Small intestine (tissue), 7 donors: ENCODE measurements around the gene CSF2. TPM values are rescaled to one million over a fixed set of nuclear protein-coding genes. Genes with fewer than 3 reads are reported as not detected.

Experiments used
- DNase-seq, 2 donors: peaks; one replicate each; pipeline versions ENCODE4 v3.0.0 to v3.0.0-alpha.2; 2013
- FAIRE-seq: peaks from 2 replicates; lab custom pipeline; 2012; peaks lifted over from hg19 to GRCh38; lab: Jason Lieb, UNC
- H3K27ac ChIP-seq, 3 donors: one replicate each; pipeline ENCODE4 v1.5.1; 2013; ENCODE audit warnings: low read length in 2 of 3, mild to moderate bottlenecking in 2 of 3, control low read depth in 1 of 3, inconsistent platforms in 1 of 3, low read depth in 1 of 3, moderate library complexity in 1 of 3
- H3K27me3 ChIP-seq, 3 donors: one replicate each; pipeline ENCODE4 v1.6.1; 2013; ENCODE audit warnings: low read length in 3 of 3, inconsistent platforms in 1 of 3; ENCODE audit not compliant: control insufficient read depth in 3 of 3, insufficient read depth in 3 of 3
- H3K36me3 ChIP-seq, 3 donors: one replicate each; pipeline ENCODE4 v1.6.1; 2013; ENCODE audit warnings: low read length in 3 of 3, inconsistent platforms in 1 of 3, low read depth in 1 of 3, mild to moderate bottlenecking in 1 of 3, moderate library complexity in 1 of 3; ENCODE audit not compliant: control insufficient read depth in 3 of 3, insufficient read depth in 2 of 3
- H3K4me1 ChIP-seq, 3 donors: one replicate each; pipeline ENCODE4 v1.6.1; 2013; ENCODE audit warnings: low read length in 2 of 3, inconsistent platforms in 1 of 3, low read depth in 1 of 3, mild to moderate bottlenecking in 1 of 3, moderate library complexity in 1 of 3; ENCODE audit not compliant: control insufficient read depth in 3 of 3, insufficient read depth in 2 of 3
- H3K4me3 ChIP-seq, 3 donors: one replicate each; pipeline ENCODE4 v1.5.1; 2013; ENCODE audit warnings: low read length in 3 of 3, control low read depth in 1 of 3, inconsistent platforms in 1 of 3, low read depth in 1 of 3, mild to moderate bottlenecking in 1 of 3, moderate library complexity in 1 of 3
- H3K9me3 ChIP-seq, 2 donors: one replicate each; pipeline ENCODE4 v1.6.1; 2013; ENCODE audit warnings: low read depth in 1 of 2, low read length in 1 of 2; ENCODE audit not compliant: control insufficient read depth in 2 of 2, insufficient read depth in 1 of 2
- WGBS, 3 donors: extraction: QIAGEN DNeasy Blood & Tissue Kit; methylation state at CpG; one replicate each; pipeline ENCODE4 v1.1.7; 2013; 5-methylcytosine and 5-hydroxymethylcytosine counted together
- polyA plus RNA-seq, 4 donors: library from polyadenylated mRNA; stranded (reverse) in 3 of 4; unstranded in 1 of 4; fragments of 200-250 nt in 3 of 4; fragments of 120-200 nt in 1 of 4; gene quantifications; one replicate each; pipeline versions ENCODE4 v1.2.1 to v1.2.3, GENCODE V29; 2013
- donor health status: healthy with polysubstance abuse.
- donor health status: control.
- donor health status: control.
- donor health status: Bipolar disorder and iron deficiency.
- donor health status: healthy.

Gene CSF2
- polyA plus RNA-seq, 4 donors = 0.25 TPM; not detected in 3

DNA sequence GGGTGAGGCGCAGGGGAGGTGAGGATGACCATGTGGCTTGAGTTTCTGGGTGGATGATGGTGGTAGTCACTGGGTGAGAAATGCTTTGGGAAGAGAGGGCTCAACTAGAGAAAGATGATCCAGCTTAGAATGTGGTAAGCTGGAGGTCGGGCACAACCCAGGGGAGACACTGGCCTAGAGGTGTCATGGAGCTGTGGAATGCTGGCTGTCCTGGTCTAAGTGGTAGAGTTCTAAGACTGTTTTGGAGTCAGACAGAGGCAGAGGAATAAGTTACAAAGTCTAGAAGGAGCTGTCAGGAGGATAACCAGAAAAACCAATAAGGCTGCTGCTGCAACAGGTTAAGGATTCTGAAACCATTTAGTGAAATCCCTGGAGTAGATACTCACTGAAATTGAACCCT, 43.0 kb upstream of the CSF2 start:
- DNase-seq (no peak), FAIRE-seq (no peak)
- H3K4me3 ChIP-seq = no peak overlapping the region
- no peaks in the 10 kb centered on the region for H3K27me3 ChIP-seq
- WGBS, 3 donors = 87 to 97% (median 96%) methylated on average over 2 of the region's 2 CpGs
- H3K9me3 ChIP-seq = no peaks in the 10 kb centered on the region
- peaks cover 0 to 25% (median 8%) of the 10 kb centered on the region in 3 donors for H3K4me1 ChIP-seq
- no peaks in the 10 kb centered on the region for H3K36me3 ChIP-seq
- peak overlapping the region in 1 of 3 donors; percentile 58 for H3K27ac ChIP-seq

GRCh38 chr5:132032196-132032595, 41.4 kb upstream of the CSF2 start:
- Histone ChIP-seq H3K4me1 (peaks cover 0 to 25% (median 8%) of the 10 kb centered on the region in 3 donors), H3K4me3 (no peak overlapping the region), H3K36me3 (no peaks in the 10 kb centered on the region), H3K9me3 (no peaks in the 10 kb centered on the region), H3K27ac (peak overlapping the region in 2 of 3 donors; percentile 37 to 71), H3K27me3 (no peaks in the 10 kb centered on the region)
- FAIRE-seq (peak; percentile 5), DNase-seq (peak; percentile 64 to 88)

GRCh38 chr5:132033122-132033521, 40.5 kb upstream of the CSF2 start:
- no peaks in the 10 kb centered on the region for H3K36me3 ChIP-seq
- peaks cover 0 to 25% (median 8%) of the 10 kb centered on the region in 3 donors for H3K4me1 ChIP-seq
- no peaks in the 10 kb centered on the region for H3K27me3 ChIP-seq
- 54 to 59% (median 58%) methylated on average over 4 of the region's 4 CpGs for WGBS, 3 donors
- no peak for DNase-seq
- no peak overlapping the region for H3K27ac ChIP-seq
- H3K9me3 ChIP-seq = no peaks in the 10 kb centered on the region
- H3K4me3 ChIP-seq = no peak overlapping the region
- FAIRE-seq = no peak

DNA sequence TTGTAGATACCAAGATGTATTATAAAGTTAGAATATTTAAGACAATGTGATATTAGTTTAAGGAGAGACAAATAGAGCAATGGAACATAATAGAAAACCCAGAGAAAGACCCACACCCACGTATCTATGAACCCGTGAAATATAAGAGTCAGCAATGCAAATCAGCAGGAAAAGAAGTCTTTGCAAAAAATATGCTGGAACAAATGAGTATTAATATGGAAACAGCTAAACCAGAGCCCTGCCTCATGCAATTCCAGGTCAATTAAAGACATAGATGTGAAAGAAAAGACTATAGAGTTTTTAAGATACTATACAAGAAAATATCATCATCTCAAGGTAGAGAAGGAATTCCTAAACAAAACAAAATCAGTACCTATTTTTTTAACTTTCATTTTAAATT, 36.2 kb upstream of the CSF2 start:
- DNase-seq (no peak), FAIRE-seq (no peak)
- Histone ChIP-seq H3K36me3 (no peaks in the 10 kb centered on the region), H3K27me3 (no peaks in the 10 kb centered on the region), H3K4me3 (no peak overlapping the region), H3K4me1 (no peaks in the 10 kb centered on the region), H3K9me3 (no peaks in the 10 kb centered on the region), H3K27ac (no peak overlapping the region)
- 40 to 42% (median 42%) methylated on average over 2 of the region's 2 CpGs for WGBS, 3 donors

- H3K27ac ChIP-seq = no peak overlapping the region
- FAIRE-seq (no peak), DNase-seq (no peak)
- H3K4me1 ChIP-seq = no peaks in the 10 kb centered on the region
- peaks cover 0 to 2% (median 0%) of the 10 kb centered on the region in 3 donors for H3K27me3 ChIP-seq
- WGBS, 3 donors = 79 to 85% (median 83%) methylated on average over 10 of the region's 10 CpGs
- no peaks in the 10 kb centered on the region for H3K36me3 ChIP-seq
- no peak overlapping the region for H3K4me3 ChIP-seq
- peaks cover 0 to 4% of the 10 kb centered on the region in 2 donors for H3K9me3 ChIP-seq
Observed at GRCh38 chr5:132044207-132044606, 29.4 kb upstream of the CSF2 start.

DNA sequence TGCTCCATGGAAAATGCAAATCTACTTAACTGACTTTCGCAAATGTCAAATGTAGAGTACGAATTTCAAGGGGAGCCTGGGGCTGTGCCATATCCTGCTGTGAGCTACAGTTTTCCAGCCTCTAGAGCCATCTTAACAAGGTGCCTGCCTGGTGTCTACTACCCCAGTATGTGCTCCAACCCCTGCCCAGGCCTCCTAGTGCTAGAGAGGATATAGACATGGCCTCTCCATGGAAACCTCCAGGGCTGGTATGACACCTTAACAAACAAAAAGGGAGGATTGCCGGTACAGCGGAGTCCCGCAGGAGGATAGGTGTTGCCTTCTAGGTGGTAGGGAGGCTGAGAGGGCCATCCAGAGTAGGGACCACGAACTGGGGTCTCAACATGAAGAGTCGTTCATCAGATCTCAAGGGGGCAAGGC, 26.7 kb upstream of the CSF2 start:
- WGBS, 3 donors = 77 to 89% (median 85%) methylated on average over 7 of the region's 7 CpGs
- no peaks in the 10 kb centered on the region for H3K36me3 ChIP-seq
- H3K9me3 ChIP-seq = peaks cover 0 to 4% of the 10 kb centered on the region in 2 donors
- FAIRE-seq = no peak
- H3K27me3 ChIP-seq = peaks cover 0 to 2% (median 0%) of the 10 kb centered on the region in 3 donors
- no peaks in the 10 kb centered on the region for H3K4me1 ChIP-seq
- no peak for DNase-seq
- H3K4me3 ChIP-seq = no peak overlapping the region
- H3K27ac ChIP-seq = no peak overlapping the region

GRCh38 chr5:132049093-132049492, 24.5 kb upstream of the CSF2 start:
- Histone ChIP-seq H3K27me3 (peaks cover 0 to under 1% (median 0%) of the 10 kb centered on the region in 3 donors), H3K4me3 (no peak overlapping the region), H3K4me1 (no peaks in the 10 kb centered on the region), H3K27ac (no peak overlapping the region), H3K9me3 (no peaks in the 10 kb centered on the region), H3K36me3 (no peaks in the 10 kb centered on the region)
- WGBS, 3 donors = 27 to 54% (median 34%) methylated on average over 4 of the region's 4 CpGs
- DNase-seq (no peak), FAIRE-seq (no peak)

GRCh38 chr5:132049559-132049958, 24.0 kb upstream of the CSF2 start:
- H3K27me3 ChIP-seq = no peaks in the 10 kb centered on the region
- no peak overlapping the region for H3K27ac ChIP-seq
- FAIRE-seq (no peak), DNase-seq (no peak)
- no peak overlapping the region for H3K4me3 ChIP-seq
- H3K4me1 ChIP-seq = no peaks in the 10 kb centered on the region
- no peaks in the 10 kb centered on the region for H3K9me3 ChIP-seq
- WGBS, 3 donors = 92 to 96% (median 95%) methylated on average over 12 of the region's 12 CpGs
- no peaks in the 10 kb centered on the region for H3K36me3 ChIP-seq

DNA sequence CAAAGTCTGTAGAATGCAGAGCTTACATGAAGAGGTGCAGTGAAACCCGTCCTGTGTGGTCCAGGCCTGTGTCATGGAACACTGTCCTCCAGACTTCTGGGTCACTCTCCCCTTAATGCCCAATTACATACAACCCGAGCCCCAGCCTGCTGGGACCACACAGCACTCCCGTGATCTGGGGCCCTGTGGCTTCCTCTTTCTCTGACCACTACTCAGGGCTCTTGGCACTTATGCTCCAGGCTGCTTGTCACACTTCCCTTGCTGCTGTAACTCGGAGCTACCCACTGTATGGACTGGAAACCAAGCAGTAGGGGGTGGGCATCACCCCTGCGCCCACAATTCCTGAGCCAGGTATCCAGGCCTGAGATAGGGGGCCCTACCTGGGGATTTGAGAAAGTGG, 23.5 kb upstream of the CSF2 start:
- H3K9me3 ChIP-seq = no peaks in the 10 kb centered on the region
- WGBS, 3 donors = 68 to 79% (median 71%) methylated on average over 5 of the region's 5 CpGs
- H3K4me1 ChIP-seq = no peaks in the 10 kb centered on the region
- no peak overlapping the region for H3K27ac ChIP-seq
- DNase-seq (no peak), FAIRE-seq (no peak)
- no peaks in the 10 kb centered on the region for H3K36me3 ChIP-seq
- no peak overlapping the region for H3K4me3 ChIP-seq
- H3K27me3 ChIP-seq = no peaks in the 10 kb centered on the region
